ENCODE data around the gene CNNM2. TPM values are rescaled to one million over a fixed set of nuclear protein-coding genes. Genes with fewer than 3 reads are reported as not detected.

CNNM2 gene
- total RNA-seq, 2 experiments from 2014 or later = 5.1 to 5.2 TPM

Other genes with a start within 250 kb of the CNNM2 start
- gene ARL3, start 203.9 kb upstream of the CNNM2 start, total RNA-seq = 1 to 10 TPM; 5.3 to 6.2 TPM
- gene SFXN2, start 203.7 kb upstream of the CNNM2 start, total RNA-seq = 10 to 100 TPM; 12.8 to 16.3 TPM
- gene WBP1L, start 174.3 kb upstream of the CNNM2 start, total RNA-seq = 10 to 100 TPM; 11.4 to 12.7 TPM
- not detected for gene CYP17A1, start 80.9 kb upstream of the CNNM2 start, total RNA-seq
- gene BORCS7, start 64.0 kb upstream of the CNNM2 start, total RNA-seq = 1 to 10 TPM; 6.4 to 6.8 TPM
- 1 to 10 TPM in 1 of 2 experiments, not detected in 1; 1.4 TPM for gene AS3MT, start 48.8 kb upstream of the CNNM2 start, total RNA-seq

All from activated CD8-positive, alpha-beta T cell treated with anti-CD3 and anti-CD28 coated beads for 36 hours (primary cell).